Effector memory CD8-positive, alpha-beta T cell (primary cell): Measurements from ENCODE around the gene CFAP221.

Source experiments
- ATAC-seq: fragments of 150-1000 bp; cut with Tn5 transposase; replicated peaks from 2 replicates; pipeline ENCODE4 v1.10.0; 2021; ENCODE audit warnings: mild to moderate bottlenecking, moderate library complexity
- DNase-seq, 3 experiments: peaks; one replicate each; pipeline ENCODE4 v3.0.0; 2021
- H3K27ac Mint-ChIP-seq, 2 donors: one replicate each; pipeline ENCODE4 v1.8.0; 2022; ENCODE audit warnings: mild to moderate bottlenecking in 2 of 2, mixed read lengths in 2 of 2, moderate library complexity in 2 of 2
- H3K27me3 Mint-ChIP-seq, 2 donors: one replicate each; pipeline ENCODE4 v1.8.0; 2022; ENCODE audit warnings: mixed read lengths in 2 of 2
- H3K36me3 Mint-ChIP-seq: one replicate; pipeline ENCODE4 v1.8.0; 2022; ENCODE audit warnings: mild to moderate bottlenecking, moderate library complexity, mixed read lengths; ENCODE audit not compliant: insufficient read depth
- H3K4me1 Mint-ChIP-seq, 2 donors: one replicate each; pipeline ENCODE4 v1.8.0; 2022; ENCODE audit warnings: low read depth in 2 of 2, mixed read lengths in 2 of 2
- H3K4me3 Mint-ChIP-seq, 2 donors: one replicate each; pipeline ENCODE4 v1.8.0; 2022; ENCODE audit warnings: mild to moderate bottlenecking in 2 of 2, mixed read lengths in 2 of 2, moderate library complexity in 2 of 2
- H3K9me3 Mint-ChIP-seq, 2 donors: one replicate each; pipeline ENCODE4 v1.8.0; 2022; ENCODE audit warnings: mixed read lengths in 2 of 2

The CFAP221 gene

GRCh38 chr2:119673796-119674195 is 129.5 kb downstream of the CFAP221 start:
- ATAC-seq: no peak
- Mint-ChIP-seq H3K4me1 (peaks cover 6 to 7% of the 10 kb centered on the region in 2 donors), H3K27me3 (no peaks in the 10 kb centered on the region), H3K36me3 (peaks cover 11% of the 10 kb centered on the region), H3K9me3 (no peaks in the 10 kb centered on the region), H3K4me3 (no peak overlapping the region), H3K27ac (no peak overlapping the region)
- no peak for DNase-seq

DNA sequence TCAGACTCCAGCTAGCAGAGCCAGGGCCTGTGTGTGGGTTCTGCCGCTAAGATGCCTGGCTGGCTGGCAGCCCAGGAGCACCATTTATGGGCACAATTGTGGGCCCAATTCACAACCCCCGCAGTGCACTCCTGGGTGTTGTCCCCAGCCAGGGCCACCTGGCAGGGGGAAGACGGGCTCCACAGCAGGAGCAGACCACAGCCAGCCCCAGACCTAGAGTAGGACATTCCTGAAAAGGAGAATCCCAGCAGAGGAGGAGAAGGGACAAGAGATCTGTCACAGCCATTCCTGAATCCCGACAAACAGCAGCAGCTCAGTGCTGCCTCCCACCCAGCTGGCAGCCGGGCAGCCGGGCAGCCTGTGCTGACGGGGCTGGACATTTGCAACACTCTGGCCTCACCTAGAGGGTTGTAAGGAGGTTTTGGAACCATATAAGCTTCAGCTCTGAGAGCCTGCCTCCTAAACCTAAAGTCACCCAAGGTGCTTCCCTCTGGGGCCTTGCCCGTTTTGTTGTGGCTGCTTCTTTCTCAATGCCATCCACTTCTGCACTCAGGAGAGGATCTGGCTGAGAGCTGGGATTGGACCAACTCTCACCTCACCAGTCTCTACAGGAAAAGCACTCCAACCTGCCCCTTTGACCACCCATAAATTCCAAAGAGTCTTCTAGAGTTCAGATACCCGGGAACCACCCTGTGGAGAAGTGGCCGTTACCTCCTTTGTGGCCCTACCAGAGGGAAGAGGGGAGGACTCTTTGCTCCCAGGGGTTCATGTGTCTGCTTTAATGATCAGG is 130.7 kb downstream of the CFAP221 start:
- H3K4me3 Mint-ChIP-seq: no peak overlapping the region
- H3K36me3 Mint-ChIP-seq: peaks cover 12% of the 10 kb centered on the region
- H3K27ac Mint-ChIP-seq: no peak overlapping the region
- DNase-seq (no peak), ATAC-seq (no peak)
- peaks cover 12 to 16% of the 10 kb centered on the region in 2 donors for H3K4me1 Mint-ChIP-seq
- no peaks in the 10 kb centered on the region for H3K9me3 Mint-ChIP-seq
- H3K27me3 Mint-ChIP-seq: no peaks in the 10 kb centered on the region

GRCh38 chr2:119678021-119678656 is 133.9 kb downstream of the CFAP221 start:
- Mint-ChIP-seq H3K4me3 (peak overlapping the region; percentile 92 to 97), H3K4me1 (peaks cover 20% of the 10 kb centered on the region in 2 donors), H3K36me3 (peaks cover 12% of the 10 kb centered on the region), H3K27ac (peak overlapping the region; percentile 94 to 97), H3K9me3 (no peaks in the 10 kb centered on the region), H3K27me3 (no peaks in the 10 kb centered on the region)
- ATAC-seq (peak; percentile 5), DNase-seq (peak in 1 of 3 experiments; percentile 21)

DNA sequence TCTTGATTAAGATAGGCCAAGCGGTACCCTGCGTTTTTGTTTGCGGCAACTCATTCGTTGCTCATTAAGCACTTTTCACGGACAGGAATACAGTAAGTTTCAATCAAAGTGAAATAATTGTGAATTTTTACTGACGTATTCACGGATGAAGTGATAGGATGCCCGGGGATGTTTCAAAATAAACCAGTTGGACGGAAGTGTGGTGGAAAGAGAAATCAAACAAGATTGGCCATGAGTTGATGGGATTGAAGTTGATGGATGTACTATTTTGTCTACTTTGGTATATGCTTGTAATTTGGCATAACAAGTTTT is 135.2 kb downstream of the CFAP221 start:
- ATAC-seq (no peak), DNase-seq (no peak)
- Mint-ChIP-seq H3K36me3 (peaks cover 12% of the 10 kb centered on the region), H3K27me3 (no peaks in the 10 kb centered on the region), H3K4me1 (peaks cover 20% of the 10 kb centered on the region in 2 donors), H3K9me3 (no peaks in the 10 kb centered on the region), H3K27ac (peak overlapping the region; percentile 94 to 97), H3K4me3 (peak overlapping the region; percentile 92 to 97)

GRCh38 chr2:119679846-119680245 is 135.6 kb downstream of the CFAP221 start:
- Mint-ChIP-seq H3K36me3 (peaks cover 12% of the 10 kb centered on the region), H3K27ac (peak overlapping the region in 1 of 2 donors; percentile 94), H3K4me3 (peak overlapping the region; percentile 92 to 97), H3K9me3 (no peaks in the 10 kb centered on the region), H3K4me1 (peaks cover 20% of the 10 kb centered on the region in 2 donors), H3K27me3 (no peaks in the 10 kb centered on the region)
- DNase-seq (no peak), ATAC-seq (no peak)

GRCh38 chr2:119680457-119681202 is 136.4 kb downstream of the CFAP221 start:
- Mint-ChIP-seq H3K27me3 (no peaks in the 10 kb centered on the region), H3K9me3 (no peaks in the 10 kb centered on the region), H3K36me3 (peaks cover 12% of the 10 kb centered on the region), H3K4me3 (peak overlapping the region; percentile 92 to 97), H3K4me1 (peaks cover 20% of the 10 kb centered on the region in 2 donors), H3K27ac (no peak overlapping the region)
- ATAC-seq (no peak), DNase-seq (no peak)

DNA sequence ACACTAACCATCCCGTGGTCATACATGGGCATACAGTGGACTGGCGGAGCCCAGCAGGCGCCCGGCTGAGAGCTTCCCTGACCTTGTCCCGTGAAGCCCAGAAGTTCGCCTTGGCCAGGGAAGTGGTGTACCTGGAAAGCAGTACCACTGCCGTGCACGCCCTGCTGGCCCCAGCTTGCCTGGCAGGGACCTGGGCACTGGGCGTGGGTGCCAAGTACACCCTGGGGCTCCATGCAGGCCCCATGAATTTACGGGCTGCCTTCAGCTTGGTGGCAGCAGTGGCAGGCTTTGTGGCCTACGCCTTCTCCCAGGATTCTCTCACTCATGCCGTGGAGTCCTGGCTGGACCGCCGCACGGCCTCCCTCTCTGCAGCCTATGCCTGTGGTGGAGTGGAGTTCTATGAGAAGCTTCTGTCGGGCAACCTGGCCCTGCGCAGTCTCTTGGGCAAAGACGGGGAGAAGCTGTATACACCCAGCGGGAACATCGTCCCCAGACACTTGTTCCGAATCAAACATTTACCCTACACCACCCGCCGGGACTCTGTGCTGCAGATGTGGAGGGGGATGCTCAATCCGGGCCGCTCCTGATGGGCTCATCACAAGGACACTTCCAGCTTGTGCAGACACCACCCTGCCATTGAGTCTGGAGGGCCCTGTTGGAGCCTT is 137.1 kb downstream of the CFAP221 start:
- Mint-ChIP-seq H3K27me3 (no peaks in the 10 kb centered on the region), H3K27ac (no peak overlapping the region), H3K4me3 (no peak overlapping the region), H3K9me3 (no peaks in the 10 kb centered on the region), H3K36me3 (peaks cover 12% of the 10 kb centered on the region), H3K4me1 (peaks cover 20% of the 10 kb centered on the region in 2 donors)
- DNase-seq: no peak
- ATAC-seq: no peak

DNA sequence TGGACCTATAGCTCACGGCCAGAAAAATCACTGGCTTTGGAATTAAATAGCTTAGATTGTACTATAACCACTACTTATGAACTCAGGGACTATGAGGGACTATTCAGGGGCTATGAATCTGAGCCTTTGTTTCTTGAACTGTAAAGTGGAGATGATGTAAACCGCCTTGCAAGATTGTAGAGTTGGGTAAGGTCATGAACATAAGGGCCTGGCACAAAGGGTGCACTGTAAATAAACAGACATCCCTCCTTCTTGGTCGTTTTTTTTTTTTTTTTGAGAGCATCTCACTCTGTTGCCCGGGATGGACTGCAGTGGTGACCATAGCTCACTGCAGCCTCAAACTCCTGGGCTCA is 137.6 kb downstream of the CFAP221 start:
- no peak overlapping the region for H3K4me3 Mint-ChIP-seq
- DNase-seq: no peak
- H3K36me3 Mint-ChIP-seq: peaks cover 12% of the 10 kb centered on the region
- H3K27ac Mint-ChIP-seq: peak overlapping the region in 1 of 2 donors; percentile 15
- no peaks in the 10 kb centered on the region for H3K9me3 Mint-ChIP-seq
- ATAC-seq: no peak
- H3K4me1 Mint-ChIP-seq: peaks cover 20% of the 10 kb centered on the region in 2 donors
- no peaks in the 10 kb centered on the region for H3K27me3 Mint-ChIP-seq

GRCh38 chr2:119682578-119682977 is 138.3 kb downstream of the CFAP221 start:
- Mint-ChIP-seq H3K27me3 (no peaks in the 10 kb centered on the region), H3K9me3 (no peaks in the 10 kb centered on the region), H3K4me1 (peaks cover 20% of the 10 kb centered on the region in 2 donors), H3K4me3 (no peak overlapping the region), H3K36me3 (peaks cover 17% of the 10 kb centered on the region), H3K27ac (peak overlapping the region in 1 of 2 donors; percentile 15)
- ATAC-seq (no peak), DNase-seq (no peak)

- no peak for ATAC-seq
- Mint-ChIP-seq H3K27me3 (no peaks in the 10 kb centered on the region), H3K27ac (no peak overlapping the region), H3K4me3 (no peak overlapping the region), H3K4me1 (peaks cover 15 to 16% of the 10 kb centered on the region in 2 donors), H3K9me3 (no peaks in the 10 kb centered on the region), H3K36me3 (peaks cover 11% of the 10 kb centered on the region)
- no peak for DNase-seq
Measured at GRCh38 chr2:119683074-119683712, 138.9 kb downstream of the CFAP221 start.

- DNase-seq (no peak), ATAC-seq (no peak)
- Mint-ChIP-seq H3K9me3 (no peaks in the 10 kb centered on the region), H3K36me3 (peaks cover 5% of the 10 kb centered on the region), H3K4me1 (peaks cover 13 to 14% of the 10 kb centered on the region in 2 donors), H3K27me3 (no peaks in the 10 kb centered on the region), H3K27ac (peak overlapping the region in 1 of 2 donors; percentile 72), H3K4me3 (no peak overlapping the region)
Measured at GRCh38 chr2:119683713-119684443, 139.6 kb downstream of the CFAP221 start.

- peaks cover 8 to 11% of the 10 kb centered on the region in 2 donors for H3K4me1 Mint-ChIP-seq
- H3K27me3 Mint-ChIP-seq: no peaks in the 10 kb centered on the region
- H3K4me3 Mint-ChIP-seq: no peak overlapping the region
- H3K9me3 Mint-ChIP-seq: no peaks in the 10 kb centered on the region
- peak overlapping the region in 1 of 2 donors; percentile 72 for H3K27ac Mint-ChIP-seq
- peaks cover 5% of the 10 kb centered on the region for H3K36me3 Mint-ChIP-seq
- ATAC-seq: no peak
- DNase-seq: no peak
Measured at GRCh38 chr2:119684518-119684917, 140.3 kb downstream of the CFAP221 start.
